Measurements from ENCODE around the gene ADIPOR2.

ADIPOR2 gene

DNA sequence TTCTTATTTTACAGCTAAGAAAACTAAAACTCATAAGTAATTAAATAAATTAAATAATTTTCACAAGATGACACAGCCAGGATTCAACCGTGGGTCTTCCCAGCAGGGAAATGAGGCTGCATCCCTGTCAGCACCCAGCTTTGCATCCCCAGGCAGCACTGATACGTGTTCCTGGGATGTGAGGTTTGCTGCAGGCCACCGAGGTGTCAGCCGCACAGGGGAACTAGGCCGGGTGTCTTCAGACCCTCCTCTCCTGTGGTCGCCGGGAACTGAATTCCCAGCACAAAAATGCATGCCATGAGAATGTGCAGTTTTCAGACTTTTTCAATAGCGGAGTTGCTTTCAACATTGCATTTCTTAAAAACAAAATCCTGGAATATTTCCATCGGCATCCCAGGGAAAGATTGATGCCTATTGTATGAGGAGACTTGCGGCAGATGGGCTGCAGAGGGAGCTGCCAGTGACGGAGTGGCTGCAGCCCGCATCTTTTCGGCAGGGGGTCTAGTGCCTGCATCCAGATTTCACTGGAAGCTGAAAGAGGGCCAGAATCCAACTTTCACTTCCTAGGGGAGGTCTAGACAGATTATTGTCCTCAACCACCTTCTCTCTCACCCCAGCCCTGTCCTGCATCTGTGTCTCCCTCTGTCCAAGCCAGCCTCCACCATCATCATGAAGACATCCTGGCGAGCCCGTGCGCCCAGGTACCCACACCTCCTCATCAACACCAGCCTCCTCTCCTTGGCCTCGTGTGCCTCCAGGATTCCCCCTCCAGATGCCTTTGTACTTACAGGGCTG is 142.1 kb downstream of the ADIPOR2 start:
- no peak for DNase-seq

DNA sequence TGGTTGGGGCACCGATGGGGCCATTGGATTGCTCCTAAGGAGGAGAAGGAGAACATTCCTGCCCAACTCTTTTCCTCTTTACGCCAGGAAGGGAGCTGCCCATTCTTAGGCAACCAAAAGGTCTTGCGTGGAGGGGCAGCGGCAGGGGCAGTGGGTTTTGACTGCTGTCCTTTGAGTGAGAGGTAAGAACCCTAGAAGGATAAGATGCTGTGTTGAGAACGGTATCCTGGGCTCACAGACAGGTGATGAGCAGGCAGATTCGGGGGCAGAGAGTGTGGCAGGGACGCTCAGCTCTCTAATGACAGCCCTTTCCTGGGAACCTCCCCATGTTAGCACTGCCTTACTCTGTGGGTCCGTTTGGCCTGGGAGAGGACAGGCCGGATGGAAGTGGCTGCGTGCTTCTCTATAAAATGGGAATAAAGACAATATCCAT is 142.7 kb downstream of the ADIPOR2 start:
- DNase-seq, result no peak

DNA sequence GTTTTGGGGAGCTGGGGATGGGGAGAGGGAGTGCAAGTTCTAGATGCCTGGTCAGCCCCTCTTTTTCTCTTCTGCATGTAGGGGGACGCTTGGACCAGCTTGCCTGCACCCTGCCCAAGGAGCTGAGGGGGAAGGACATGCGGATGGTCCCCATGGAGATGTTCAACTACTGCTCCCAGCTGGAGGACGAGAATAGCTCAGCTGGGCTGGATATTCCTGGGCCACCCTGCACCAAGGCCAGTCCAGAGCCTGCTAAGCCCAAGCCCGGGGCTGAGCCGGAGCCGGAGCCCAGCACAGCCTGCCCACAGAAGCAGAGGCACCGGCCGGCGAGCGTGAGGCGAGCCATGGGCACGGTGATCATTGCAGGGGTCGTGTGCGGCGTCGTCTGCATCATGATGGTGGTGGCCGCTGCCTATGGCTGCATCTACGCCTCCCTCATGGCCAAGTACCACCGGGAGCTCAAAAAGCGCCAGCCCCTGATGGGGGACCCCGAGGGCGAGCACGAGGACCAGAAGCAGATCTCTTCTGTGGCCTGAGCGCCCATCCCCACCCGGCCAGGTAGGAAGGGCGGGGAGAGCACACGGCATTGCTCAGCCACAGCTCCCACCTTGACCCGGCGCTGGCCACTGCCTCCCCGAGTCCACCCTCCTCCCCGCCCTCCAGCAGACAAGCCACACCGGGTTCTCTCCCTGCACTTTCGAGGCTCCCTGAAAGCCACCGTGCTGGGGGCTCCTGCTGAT is 143.5 kb downstream of the ADIPOR2 start:
- DNase-seq, result no peak

DNA sequence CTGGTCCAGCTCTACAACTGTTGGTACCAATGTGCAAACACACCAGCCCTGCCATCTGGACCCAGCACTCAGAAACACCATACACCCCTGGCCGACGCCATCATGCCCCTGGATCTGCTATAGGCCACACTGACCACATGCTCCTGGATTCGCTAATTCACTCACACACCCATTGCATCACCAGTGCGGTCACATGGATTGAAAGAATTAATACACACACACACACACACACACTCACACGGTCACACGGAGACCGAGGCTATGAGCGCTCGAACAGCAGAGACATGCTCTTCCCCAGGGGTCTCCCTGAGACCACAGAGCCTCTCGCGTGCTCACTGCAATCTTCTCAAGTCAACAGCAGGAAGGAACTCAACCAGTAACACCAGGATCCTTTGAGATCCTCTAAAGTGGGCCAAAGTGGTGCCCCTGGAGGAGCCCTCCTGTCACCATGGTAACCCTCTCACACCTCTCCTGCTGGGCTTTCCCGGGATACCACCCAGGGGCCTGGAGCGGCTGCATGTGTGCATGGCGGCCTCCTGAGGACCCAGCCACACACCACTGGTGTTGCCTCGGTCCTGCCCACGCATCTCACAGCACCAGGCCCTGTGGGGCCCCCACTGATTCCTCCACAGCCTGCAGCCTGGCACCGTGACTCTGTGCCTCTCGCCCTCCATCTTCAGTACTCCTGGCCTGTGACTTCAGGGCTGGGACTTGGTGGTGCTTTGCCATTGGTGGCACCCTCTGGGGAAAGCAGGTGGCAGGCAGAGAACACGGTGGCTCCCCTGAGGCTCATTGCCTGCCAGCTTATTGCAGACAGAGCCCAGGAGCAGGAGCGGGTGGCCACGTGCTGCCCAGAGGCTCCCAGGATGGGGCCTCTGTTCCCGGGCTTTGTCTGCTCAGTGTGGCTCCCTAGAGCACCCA is 144.6 kb downstream of the ADIPOR2 start:
- DNase-seq, result no peak

DNA sequence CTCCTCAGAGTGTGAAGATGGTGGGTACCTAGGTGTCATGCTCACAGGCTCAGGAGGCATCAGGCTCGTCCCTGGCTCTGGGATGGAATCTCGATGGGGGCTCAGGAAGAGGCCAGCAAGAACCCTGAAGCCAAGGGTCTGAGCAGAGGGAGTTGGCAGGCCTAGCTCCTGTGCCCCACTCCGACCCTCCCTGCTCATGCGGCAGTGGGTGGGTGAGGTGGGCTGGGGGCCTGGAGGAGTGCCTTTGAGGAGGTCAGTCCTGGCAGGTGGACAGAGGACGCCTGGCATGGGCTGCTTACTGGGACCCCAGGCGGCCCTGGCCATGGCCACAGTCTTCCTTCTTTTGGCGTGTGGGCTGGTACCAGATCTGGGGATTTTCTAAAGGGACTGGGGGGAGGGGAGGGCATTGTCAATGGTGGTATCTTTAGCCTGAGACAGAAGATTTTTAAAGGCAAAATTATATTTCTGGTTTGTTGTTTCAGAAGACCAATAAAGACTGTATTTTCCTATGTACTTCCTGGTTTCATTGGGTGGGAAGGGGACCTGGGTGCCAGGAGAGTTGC is 145.5 kb downstream of the ADIPOR2 start:
- no peak for DNase-seq

DNA sequence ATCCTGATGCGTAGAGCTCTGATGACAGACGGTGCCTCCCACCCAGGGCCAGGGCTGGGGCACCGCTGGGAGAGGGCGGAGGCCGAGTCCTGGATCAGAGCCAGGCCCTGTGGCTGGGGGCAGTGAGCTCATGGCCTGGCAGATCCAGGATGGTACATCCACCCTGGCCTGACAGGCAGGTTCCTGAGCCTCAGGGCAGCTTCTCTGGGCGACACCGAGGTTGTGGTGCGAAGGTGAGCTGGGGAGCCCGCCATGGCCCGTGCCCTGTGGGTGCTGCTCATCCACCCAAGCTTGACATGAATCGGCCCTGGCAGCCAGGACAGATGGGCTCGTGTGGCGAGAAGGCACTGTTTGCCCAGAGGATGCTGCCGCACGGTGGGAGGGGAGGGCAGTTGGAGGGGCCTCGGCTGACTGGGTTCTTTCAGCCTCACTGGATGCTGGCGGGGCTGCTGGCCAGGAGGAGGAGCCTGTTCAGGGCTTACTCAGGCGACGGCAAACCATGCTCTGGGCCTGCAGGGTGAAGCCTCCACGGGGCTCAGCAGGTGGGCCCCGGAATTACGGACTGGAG is 146.1 kb downstream of the ADIPOR2 start:
- no peak for DNase-seq

DNA sequence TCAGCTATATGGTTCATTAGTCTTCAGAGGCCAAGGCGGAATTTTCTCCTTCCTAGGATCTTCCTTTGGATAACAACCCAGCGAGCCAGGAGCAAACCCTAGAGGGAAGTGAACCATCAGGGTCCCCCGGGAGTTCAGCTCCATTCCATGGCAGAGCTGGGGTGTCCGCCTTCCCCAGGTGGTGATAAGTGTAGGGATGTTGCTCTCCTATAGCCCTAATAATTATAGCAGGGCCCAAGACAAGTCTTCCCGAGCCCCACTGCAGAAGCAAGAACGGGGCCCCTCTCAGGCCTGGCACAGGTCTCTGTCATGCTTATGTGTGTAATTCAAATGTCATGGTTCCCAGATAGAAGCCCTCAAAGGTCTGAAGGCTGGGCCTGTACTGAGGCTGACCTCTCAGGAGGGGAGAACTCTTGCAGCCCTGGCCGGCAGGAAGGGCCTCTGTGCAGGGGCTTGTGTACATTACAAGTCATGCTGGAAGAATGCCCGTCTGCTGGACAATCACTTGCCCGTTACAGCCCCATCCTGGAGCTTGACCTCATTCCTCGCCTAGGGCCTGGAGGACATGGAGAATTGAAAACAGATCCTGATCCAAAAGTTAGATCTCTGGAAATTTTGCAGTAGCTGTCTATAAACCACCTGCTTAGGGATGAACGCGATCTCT is 146.8 kb downstream of the ADIPOR2 start:
- DNase-seq, result no peak
